Endothelial cell of hepatic sinusoid (primary cell): Measurements from ENCODE around the gene ADAMTSL4.

Source experiments
- in situ Hi-C: cut with HindIII; loops from 2 replicates; pipeline ENCODE4 v1.10.0; 2017; ENCODE audit warnings: low sequenced_read_pairs

ADAMTSL4 gene

DNA sequence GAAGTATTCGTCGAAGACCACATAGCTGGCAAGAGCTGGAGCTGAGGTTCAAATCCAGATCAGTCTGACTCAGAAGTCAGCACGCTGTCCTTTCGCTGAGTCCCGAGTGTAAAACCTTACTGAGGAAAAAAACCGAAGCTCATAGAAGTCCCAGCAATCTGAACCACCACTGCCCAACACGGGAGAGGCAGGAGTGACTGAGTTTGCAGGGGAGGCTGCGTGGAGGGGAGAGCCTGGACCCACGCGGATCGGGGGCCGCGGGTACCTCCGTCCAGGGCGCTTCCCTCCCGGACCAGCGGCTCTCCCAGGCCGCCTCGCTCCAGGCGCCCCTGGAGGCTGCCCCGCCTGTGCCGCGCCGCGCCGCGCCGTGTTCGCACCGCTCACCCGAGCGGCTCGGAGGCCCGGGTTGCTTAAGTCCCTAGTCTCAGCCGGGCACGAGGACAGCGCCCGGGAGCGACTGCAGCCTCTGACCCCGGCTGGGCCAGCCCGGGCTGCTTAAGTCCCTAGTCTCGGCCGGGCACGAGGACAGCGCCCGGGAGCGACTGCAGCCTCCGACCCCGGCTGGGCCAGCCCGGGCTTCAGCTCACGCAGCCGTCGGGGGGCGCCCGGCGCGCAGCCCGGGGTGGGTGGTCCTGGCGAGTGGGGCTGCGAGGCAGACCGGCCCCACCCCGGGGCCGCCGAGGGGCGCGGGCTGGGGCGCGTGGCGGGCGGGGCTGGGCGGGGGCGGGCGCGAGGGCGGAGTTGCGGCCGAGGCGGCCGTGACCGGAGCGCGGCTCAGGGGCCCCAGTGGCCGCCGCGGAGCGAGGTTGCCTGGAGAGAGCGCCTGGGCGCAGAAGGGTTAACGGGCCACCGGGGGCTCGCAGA lies at the start of gene ADAMTSL4:
ADAMTSL4 (plus strand) TSS at position 777 of the 864 bp plus-strand sequence. CDS start 2,881 bp downstream, outside the sequence.
- in situ Hi-C loops = no loop called here

DNA sequence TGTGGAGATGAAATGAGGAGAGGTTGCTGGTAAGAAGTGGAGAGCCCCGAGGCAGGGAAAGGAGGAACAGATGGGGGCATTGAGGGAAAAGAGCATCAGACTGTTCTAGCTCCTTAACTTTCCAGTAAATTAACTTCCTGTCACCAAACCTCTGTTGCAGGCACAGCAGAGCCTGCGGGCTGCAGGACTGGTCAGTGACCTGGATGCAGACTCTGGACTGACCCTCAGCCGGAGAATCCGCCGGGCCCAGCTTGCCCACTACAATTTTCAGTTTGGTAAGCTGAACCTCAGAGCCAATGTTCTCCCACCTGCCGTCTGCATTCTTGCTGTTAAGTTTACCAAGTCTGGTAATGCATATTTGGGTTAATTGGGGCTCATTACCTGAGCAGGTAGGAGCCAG lies 43.8 kb upstream of the ADAMTSL4 start:
- in situ Hi-C loops = no loop called here

DNA sequence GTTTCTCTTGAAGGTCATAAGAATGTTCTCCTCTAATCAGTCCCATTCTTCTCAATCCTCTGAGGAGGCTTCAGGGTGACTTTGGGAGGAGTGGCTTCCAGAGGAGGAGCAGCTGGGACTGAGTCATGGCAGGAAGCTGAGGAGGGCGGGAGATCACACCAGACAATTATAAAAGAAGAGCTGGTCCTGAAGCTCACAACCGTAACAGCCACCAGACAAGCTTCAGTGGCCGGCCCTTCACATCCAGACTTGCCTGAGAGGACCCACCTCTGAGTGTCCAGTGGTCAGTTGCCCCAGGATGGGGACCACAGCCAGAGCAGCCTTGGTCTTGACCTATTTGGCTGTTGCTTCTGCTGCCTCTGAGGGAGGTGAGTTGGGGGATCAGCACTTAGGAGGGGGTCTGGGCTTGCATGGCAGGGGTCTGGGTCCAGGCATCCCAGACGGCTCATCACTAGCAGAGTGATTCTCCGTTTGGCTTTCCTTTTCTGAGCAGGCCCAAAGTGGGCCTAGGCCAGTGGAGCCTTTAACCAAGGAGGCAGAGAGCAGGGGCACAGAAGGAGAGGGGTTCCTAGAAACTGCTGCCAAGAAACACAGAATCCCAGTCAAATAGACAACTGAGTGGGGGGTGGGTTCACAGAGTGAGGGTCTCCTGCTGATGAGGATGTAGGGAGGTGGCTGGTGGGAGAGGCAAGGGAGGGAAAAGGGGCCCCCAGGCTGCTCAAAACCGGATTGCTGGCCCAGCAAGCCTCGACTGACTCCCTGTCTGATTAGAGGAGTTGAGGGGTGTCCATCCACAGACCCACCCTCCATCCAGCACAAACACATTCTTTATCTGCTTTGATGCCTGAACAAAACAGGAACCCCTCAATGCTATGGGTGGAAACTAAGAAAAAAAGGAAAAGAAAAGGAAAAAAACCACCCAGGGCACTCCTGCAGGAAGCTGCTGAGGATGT lies 41.0 kb upstream of the ADAMTSL4 start, which contains the start of gene ECM1:
ECM1 (plus strand) TSS at position 198 of the 953 bp plus-strand sequence; CDS start at position 299, 101 bp downstream.
- in situ Hi-C loops = no loop called here

DNA sequence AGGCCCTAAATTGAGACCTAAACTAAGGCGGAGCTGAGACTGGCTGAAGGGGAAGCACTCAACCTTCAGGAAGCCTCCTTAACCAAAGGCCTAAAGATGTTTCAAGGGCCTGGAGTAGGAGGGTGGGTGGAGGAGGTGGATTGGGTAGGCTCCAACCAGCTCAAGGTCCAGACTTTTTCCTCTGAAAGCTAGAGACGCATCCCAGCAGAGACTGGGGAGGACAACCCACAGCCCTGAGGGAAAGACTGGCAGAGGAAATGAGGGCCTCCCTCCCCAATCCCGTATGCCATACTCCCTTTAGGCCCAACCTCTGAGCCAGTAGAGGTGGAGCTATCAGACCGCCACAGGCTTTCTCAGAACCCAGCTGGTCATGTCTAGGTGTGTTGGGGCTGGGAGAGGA lies 40.2 kb upstream of the ADAMTSL4 start:
- in situ Hi-C loops = no loop called here

DNA sequence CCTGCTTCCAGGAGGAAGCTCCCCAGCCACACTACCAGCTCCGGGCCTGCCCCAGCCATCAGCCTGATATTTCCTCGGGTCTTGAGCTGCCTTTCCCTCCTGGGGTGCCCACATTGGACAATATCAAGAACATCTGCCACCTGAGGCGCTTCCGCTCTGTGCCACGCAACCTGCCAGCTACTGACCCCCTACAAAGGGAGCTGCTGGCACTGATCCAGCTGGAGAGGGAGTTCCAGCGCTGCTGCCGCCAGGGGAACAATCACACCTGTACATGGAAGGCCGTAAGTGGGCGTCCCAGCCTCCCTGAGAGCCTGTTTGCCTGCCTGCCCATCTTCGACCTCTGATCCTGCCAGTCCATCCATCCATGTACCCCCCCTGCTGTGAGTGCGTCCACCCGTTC lies 37.7 kb upstream of the ADAMTSL4 start:
- in situ Hi-C loops = loop anchor here (10.0 kb wide), 1 partner anchor 63 kb away; the partner anchor contains the start of gene MCL1

DNA sequence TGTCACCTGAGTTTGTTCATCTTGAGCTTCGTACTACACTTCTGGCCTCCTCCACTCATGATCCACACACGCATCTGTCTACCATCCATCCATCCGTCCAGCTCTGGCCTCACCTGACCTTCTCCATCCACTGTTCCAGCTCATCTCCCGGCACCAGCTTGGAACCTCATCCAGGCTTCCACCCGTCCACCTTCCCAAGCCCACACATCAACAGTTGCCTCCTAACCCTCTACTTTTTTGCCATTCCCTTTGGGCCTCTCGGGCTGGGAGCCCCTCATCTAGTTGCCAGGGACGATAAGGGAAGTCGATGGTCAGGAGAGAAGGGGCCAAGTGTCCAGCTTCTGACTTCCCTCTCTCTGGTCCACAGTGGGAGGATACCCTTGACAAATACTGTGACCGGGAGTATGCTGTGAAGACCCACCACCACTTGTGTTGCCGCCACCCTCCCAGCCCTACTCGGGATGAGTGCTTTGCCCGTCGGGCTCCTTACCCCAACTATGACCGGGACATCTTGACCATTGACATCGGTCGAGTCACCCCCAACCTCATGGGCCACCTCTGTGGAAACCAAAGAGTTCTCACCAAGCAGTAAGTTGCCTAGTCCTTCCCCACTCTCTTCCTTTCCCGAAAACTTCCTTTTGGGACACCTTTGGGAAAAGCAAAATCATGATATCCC lies 37.1 kb upstream of the ADAMTSL4 start:
- in situ Hi-C loops = loop anchor here (10.0 kb wide), 1 partner anchor 63 kb away; the partner anchor contains the start of gene MCL1

DNA sequence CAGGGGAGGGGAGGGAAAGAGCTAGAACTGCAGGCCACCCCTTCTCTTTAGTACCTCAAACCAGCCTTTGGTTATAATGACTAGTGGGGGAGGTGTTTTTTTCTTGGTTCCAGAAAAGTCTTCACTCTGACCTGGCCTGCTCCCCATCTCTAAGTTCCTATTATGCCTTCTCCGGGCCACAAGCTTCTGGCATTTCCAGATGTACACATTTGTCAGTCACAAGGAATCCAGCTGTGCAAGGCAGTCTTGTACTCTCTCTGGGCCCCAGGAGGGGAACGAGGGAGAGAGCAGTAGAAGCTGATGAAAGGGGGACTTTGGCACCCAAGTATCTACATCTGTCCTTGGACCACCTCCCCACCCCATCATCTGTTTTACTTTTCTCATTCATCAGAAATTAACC lies 36.4 kb upstream of the ADAMTSL4 start:
- in situ Hi-C loops = loop anchor here (10.0 kb wide), 1 partner anchor 62 kb away; the partner anchor contains the start of gene MCL1

DNA sequence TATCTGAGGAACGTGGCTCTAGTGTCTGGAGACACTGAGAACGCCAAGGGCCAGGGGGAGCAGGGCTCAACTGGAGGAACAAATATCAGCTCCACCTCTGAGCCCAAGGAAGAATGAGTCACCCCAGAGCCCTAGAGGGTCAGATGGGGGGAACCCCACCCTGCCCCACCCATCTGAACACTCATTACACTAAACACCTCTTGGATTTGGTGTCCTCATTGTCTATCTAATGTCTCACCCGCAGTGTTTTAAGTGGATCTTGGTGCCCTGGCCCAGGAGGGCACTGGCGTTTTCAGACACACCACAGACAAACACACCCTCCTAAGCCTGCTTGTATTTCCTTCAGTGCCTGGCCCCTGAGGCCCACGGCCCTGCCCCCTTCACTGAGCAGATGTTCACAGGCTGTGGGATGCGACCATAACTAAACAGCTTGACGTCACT lies 35.8 kb upstream of the ADAMTSL4 start:
- in situ Hi-C loops = loop anchor here (10.0 kb wide), 1 partner anchor 61 kb away; the partner anchor contains the start of gene MCL1

DNA sequence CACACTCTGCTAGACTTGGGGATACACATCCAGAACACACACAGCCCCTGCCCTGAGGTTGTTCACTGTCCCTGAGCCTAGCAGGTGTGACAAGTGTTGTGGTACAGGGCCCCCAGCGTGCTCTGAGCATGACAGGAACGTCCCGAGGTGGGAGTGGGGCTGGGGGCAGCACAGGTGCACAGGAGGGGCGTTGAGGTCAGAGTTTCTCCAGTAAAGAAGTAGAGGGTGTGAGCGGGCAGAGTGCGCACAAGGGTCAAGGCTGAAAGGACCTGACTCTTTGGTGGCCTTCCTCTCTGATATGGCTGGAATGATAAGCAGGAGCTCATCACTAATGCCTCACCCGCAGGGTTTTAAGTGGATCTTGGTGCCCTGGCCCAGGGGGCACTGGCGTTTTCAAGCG lies 34.9 kb upstream of the ADAMTSL4 start:
- in situ Hi-C loops = loop anchor here (10.0 kb wide), 1 partner anchor 61 kb away; the partner anchor contains the start of gene MCL1

DNA sequence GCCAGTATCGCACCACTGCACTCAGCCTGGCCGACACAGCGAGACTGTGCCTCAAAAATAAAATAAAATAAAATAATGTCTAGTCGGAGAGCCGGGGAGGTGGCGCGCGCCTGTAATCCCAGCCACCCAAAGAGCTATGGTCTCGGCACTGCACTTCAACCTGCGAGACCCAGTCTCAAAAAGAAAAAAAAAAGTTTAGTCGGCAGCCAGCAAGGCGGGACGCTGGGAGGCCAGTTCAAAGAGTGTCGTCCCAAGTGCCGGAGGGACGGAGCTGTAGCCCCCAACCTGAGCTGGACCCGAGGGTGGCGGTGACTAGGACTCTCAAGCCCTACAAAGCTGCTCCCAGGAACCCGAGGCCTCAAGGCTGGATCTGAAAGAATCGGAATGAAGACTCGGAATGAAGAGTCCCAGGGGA lies 34.3 kb upstream of the ADAMTSL4 start:
- in situ Hi-C loops = loop anchor here (10.0 kb wide), 1 partner anchor 60 kb away; the partner anchor contains the start of gene MCL1

DNA sequence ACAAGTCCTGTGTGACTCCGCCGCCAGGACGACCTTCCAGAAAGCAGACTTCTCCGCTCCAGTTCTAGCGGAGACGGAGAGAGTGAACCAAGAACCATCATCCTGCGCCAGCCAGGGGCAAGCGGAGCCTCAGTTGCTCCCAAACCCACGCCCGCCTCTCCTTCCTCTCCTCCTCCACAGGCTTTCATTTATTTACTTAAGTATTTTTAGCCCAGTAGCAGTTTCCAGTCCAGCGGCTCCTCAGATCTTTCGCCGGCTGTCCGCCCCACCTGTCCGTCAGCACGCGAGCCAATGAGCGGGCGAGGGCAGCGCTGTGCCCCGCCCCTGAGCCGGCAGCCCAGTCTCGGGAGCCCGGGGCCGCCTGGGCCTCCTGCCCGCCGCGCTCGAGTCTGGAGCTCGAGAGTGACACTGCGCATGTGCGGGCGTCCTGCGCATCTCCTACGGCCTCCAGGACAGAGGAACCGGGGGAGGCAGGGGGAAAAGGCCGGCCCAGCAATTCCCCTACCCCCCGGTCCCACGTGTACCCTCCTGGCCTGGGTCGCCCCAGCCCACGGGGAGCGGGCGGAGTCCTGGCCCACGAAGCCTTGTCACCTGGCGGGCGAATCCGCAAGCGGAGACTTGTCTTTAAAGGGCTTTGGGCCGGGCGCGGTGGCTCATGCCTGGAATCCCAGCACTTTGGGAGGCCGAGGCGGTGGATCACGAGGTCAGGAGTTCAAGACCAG lies 33.7 kb upstream of the ADAMTSL4 start, which contains the start of gene FALEC:
FALEC (plus strand) TSS at position 425 of the 722 bp plus-strand sequence.
- in situ Hi-C loops = loop anchor here (10.0 kb wide), 1 partner anchor 59 kb away; the partner anchor contains the start of gene MCL1

DNA sequence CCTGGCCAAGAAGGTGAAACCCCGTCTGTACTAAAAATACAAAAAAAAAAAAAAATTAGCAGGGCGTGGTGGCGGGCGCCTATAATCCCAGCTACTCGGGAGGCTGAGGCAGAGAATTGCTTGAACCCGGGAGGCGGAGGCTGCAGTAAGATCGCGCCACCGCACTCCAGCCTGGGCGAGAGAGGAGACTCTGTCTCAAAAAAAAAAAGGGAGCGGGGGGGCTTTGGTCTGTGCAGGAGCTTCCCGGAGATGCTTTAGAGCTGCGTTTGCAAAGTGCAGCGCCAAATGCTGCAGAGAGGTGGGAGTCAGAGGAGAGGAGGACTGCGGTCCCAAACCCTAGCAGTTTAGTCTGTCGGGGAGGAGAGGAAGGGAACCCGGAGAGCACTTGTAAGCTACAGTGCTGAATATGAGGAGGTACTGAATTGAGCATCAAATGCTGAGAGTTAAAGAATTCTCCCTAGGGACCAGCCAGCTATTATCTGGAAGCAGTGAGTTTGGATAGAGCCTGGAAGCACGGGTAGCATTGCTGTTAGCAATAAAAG lies 33.1 kb upstream of the ADAMTSL4 start:
- in situ Hi-C loops = loop anchor here (10.0 kb wide), 1 partner anchor 59 kb away; the partner anchor contains the start of gene MCL1

DNA sequence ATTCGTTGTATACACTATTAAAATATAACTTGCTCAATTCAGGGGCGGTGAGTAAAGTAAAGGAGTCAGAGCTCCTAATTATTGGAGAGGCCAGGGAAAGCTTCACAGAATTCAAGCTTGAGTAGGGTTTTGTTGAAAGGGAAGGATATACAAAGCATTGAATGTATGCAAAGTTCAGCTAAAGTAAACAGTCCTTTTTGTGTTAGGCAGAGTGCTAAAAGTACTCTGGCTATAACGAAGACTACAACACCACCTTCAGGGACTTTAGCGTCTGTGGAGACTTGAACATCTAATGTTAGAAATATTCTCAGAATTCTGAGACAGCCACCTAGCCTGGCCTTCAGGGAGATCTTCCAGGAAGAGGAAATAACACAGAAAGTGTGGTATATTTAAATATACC lies 32.6 kb upstream of the ADAMTSL4 start:
- in situ Hi-C loops = loop anchor here (10.0 kb wide), 1 partner anchor 58 kb away; the partner anchor contains the start of gene MCL1

DNA sequence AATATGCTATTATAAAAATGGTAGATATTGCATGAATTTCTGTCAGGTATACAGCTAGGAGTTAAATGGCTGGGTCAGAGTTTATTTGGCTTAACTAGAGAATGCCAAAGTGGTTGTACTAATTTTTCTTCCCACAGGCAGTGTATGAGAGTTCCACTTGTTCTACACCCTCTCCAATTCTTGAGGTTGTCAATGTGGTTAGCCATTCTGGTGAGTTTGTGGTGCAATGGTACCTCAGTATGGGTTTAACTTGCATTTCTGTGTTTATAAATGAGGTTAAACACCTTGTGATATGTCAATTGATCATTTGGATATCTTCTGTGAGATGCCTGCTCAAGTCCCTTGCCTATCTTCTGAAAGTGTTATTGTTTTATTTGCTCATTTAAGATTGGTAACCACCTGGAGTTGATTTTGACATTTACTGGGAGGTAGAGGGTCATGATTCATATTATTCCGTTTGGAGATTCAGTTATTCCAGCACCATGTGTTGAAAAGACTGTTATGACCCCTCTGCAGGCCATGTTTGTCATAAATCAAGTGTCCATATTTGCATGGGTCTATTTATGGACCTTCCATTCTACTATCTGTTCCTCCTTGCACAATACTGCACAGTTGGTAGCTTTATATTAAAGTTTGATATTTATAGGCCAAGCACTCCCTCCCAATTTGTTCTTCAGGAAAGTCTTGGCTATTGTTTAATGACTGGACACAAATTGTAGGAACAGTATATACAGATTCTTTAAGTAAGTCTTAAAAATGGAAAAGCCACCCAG lies 27.8 kb upstream of the ADAMTSL4 start:
- in situ Hi-C loops = no loop called here

DNA sequence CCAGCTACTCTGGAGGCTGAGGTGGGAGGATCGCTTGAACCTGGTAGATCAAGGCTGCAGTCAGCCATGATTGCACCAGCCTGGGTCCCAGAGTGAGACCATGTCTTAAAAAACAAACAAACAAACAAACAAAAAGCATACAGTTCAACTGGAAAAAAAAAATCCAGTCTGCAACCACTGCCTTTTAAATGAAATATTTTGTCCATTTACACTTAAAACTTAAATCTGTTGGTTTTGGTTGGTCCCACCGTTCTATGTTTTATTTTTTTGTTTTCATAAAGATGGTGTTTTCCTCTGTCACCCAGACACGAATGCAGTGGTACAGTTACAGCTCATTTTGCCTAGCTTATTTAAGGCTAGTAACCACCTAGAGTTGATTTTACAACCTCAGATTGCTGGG lies 23.9 kb upstream of the ADAMTSL4 start:
- in situ Hi-C loops = no loop called here

DNA sequence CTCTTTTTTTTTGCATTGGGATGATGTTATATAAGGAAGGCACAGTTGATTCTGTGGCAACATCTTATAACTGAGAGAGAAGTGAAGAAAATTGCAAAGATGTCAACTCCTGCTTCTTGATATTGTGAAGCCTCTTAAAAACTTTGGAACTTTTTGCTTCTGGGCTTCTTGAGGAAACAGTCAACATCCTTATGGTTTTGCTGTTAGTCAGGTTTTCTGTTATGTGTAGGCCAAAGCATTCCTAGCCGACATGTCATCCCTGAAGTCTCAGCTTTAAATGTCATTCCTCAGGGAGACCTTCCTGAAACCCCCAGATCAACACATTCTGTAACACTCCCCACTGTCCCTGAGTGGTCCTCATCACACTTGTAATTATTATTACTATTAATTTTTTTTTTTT lies 21.0 kb upstream of the ADAMTSL4 start:
- in situ Hi-C loops = no loop called here

DNA sequence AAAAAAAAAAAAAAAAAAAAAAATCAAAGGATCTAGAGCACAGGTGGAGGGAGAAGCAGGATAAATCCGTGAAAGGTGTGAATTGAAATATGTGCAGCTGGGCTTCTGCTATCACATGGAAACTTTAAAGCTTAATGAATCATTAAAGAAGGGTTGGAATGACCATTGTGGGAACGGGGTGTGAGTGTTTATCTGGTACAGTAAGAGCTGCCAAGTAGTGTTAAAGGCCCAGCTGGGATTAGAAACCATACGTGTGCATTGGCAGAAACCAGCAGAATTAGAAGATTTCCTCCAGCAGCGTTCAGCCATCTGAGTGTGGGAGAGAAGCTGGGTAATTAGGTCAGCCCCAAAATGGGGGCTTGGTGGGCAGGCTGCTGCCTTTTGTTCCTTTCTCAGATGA lies 20.2 kb upstream of the ADAMTSL4 start:
- in situ Hi-C loops = no loop called here

DNA sequence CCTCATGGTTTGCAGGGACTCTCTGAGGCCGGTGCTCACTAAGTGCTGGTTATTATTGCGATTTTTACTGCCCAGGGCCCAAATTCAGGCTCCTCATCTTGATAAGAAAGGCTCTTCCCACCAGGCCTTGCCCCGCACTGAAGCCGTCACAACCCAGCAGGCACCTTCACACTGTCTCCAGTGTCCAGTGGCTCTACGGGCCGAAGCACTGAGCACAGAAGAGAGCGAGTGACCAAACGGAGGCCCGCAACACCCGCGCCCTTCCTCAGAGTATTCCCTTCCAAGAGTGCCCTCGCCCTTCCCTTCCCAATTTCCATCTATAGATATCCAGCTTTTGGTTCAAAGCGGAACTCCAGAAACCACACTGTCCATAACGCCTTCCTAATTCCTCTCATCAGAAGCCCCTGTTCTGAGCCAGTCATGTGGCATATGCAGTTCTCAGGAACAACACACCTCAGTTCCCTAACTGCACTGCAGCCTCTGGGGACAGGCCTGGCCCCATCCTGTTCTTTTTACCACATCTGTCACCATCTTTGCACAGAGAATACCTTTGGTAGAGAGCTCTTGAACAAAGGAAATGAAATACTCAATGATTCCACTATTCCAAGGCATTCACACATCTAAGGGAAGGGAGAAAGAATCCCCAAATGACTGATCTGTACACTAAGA lies 18.6 kb upstream of the ADAMTSL4 start:
- in situ Hi-C loops = no loop called here
